Neural cell (in vitro differentiated cells): ENCODE data around the gene ANKRD45.

ENCODE experiments used
- CTCF ChIP-seq: fragments of 450-650 bp; IDR thresholded peaks from 2 replicates; pipeline ENCODE4 v1.5.1; 2014; ENCODE audit warnings: antibody characterized with exemption, mild to moderate bottlenecking, moderate library complexity; ENCODE audit not compliant: poor library complexity, severe bottlenecking
- POLR2AphosphoS5 ChIP-seq: IDR thresholded peaks from 2 replicates; pipeline ENCODE4 v1.6.1; 2012

GRCh38 chr1:173688300-173688699 lies 18.6 kb upstream of the ANKRD45 start:
- TF ChIP-seq POLR2AphosphoS5 = no peak
- TF ChIP-seq CTCF = no peak
